Metanephros (tissue), 1 donor: ENCODE measurements around the gene METTL24. TPM values are rescaled to one million over a fixed set of nuclear protein-coding genes. Genes with fewer than 3 reads are reported as not detected.

Experiments used
- total RNA-seq: library from RNA; depleted of rRNA; stranded (reverse); fragments of >200 nt; gene quantifications from one replicate; pipeline ENCODE4 v1.2.3, GENCODE V29; 2014

The METTL24 gene
- total RNA-seq: 24.2 TPM

GRCh38 chr6:110357664-110358552 is at the start of gene METTL24:
METTL24 (minus strand) TSS chr6:110358349; CDS start chr6:110358272, 77 bp downstream.

Other genes with a start within 250 kb of the METTL24 start
- gene WASF1, start 178.7 kb downstream of the METTL24 start, total RNA-seq: 17.5 TPM
- 18.9 TPM for gene CDC40, start 177.9 kb downstream of the METTL24 start, total RNA-seq
- gene DDO, start 57.2 kb upstream of the METTL24 start, total RNA-seq: 2.7 TPM
- gene SLC22A16, start 118.3 kb upstream of the METTL24 start, total RNA-seq: 1.2 TPM